HG02798 (cell line): ENCODE data around the gene HERC6.
"Not testable (repeated sequence)": the region's sequence is repeated elsewhere in the genome, so short reads cannot be mapped to it uniquely, and the experiment has no call there.

Source experiments
- ATAC-seq: cut with Tn5 transposase; IDR thresholded peaks from one replicate; pipeline ENCODE4 v1.9.1; 2021; ENCODE audit warnings: mild to moderate bottlenecking; ENCODE audit not compliant: unreplicated experiment, poor library complexity

The HERC6 gene

GRCh38 chr4:88382621-88383020, 4.0 kb downstream of the HERC6 start:
- peak; percentile 61 for ATAC-seq

DNA sequence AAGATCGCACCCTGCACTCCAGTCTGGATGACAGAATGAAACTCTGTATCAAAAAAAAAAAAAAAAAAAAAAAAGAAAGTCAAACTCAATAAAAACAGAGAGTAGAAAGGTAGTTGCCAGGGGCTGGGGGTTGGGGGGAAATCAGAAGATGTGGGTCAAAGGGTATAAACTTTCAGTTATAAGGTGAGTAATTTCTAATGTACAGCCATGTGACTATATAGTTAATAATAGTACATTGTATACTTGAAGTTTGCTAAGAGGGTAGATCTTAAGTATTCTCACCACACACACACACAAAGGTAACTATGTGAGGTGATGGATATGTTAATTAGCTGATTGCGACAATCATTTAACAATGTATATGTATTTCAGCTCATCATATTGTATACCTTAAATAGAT, 11.5 kb downstream of the HERC6 start:
- ATAC-seq: no peak

- no peak for ATAC-seq
Measured at GRCh38 chr4:88391703-88392102, 13.1 kb downstream of the HERC6 start.

DNA sequence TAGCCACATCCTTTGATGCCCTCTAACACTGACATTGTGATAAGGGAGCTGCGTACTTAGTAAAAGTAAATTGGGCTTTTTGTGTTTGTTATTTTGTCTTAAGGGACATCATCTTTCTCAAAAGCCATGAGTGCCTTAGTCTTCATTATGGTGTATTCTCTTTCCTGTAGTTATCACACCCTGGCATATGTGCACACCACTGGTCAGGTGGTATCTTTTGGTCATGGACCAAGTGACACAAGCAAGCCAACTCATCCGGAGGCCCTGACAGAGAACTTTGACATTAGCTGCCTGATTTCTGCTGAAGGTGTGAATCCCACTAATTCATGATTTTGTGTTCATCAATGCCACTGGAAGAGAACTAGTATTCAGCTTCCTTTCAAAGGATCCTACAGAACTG, 18.0 kb downstream of the HERC6 start:
- ATAC-seq: no peak

GRCh38 chr4:88398381-88398780, 19.7 kb downstream of the HERC6 start:
- no peak for ATAC-seq

DNA sequence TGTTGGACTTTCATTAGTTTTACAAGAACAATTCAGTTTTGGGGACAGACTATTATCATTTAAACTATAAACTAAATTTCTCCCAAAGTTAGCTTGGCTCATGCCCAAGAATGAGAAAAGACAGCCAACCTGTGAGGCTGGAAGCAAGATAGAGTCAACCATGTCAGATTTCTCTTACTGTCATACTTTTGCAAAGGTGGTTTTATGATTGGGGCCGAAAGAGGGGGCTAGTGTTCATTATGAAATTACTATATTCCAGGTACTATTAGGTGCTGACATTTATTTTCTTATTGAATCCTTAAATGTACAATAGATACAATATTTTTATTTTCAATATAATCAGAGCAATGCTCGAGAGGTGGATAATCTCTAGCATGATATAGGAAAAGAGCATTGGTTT, 30.6 kb downstream of the HERC6 start:
- ATAC-seq: no peak

- no peak for ATAC-seq
Measured at GRCh38 chr4:88409789-88410188, 31.1 kb downstream of the HERC6 start.

DNA sequence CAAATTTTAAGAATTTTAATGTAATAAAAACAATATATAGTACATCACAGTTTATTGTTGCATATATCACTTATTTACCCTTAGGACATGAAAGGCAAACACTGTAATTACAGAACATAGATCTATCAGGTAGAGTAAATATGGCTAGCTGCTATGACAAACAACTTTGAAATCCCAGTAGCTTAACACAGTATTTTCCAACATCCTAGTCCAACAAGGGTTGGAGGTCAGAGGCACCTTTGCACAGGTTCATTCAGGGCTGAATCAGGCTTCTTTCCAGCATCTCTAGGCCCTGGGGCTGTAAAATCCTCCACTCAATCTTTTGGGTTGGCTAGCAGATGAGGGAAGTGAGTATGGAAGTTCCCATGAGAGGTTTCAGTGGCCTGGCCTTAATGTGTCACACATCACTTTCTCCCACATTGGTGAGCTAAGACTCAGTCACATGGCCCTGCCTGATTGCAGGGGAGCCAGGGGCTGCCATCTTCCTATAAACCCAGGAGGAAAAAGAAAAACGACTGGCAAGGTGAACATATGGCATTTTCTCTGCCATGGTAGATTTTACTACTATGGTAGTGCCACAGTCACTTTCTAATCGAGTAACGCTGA, 32.9 kb downstream of the HERC6 start:
- ATAC-seq: no peak

DNA sequence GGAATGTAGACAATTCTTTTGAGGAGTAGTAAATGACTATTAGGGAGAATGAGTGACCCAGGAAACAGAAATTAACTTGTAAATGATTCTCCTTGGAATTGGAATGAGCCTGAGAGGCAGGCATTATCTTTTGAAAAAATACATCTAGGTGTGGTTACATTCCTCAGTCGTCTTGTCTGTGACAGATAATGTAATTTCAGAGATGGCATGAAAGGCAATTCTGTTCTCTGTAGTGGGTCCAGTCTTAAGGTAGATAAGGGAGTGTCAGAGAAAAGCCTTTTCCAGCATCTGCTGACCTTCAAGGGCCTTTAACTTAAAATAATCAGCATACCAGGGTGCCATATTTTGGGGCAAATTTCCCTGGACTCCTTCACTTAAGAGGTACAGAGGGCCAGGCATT, 35.1 kb downstream of the HERC6 start:
- ATAC-seq: no peak

- ATAC-seq: no peak
Measured at GRCh38 chr4:88414755-88415154, 36.1 kb downstream of the HERC6 start.

- no peak for ATAC-seq
Measured at GRCh38 chr4:88415982-88416381, 37.3 kb downstream of the HERC6 start.

- no peak for ATAC-seq
Measured at GRCh38 chr4:88418411-88418810, 39.8 kb downstream of the HERC6 start.

DNA sequence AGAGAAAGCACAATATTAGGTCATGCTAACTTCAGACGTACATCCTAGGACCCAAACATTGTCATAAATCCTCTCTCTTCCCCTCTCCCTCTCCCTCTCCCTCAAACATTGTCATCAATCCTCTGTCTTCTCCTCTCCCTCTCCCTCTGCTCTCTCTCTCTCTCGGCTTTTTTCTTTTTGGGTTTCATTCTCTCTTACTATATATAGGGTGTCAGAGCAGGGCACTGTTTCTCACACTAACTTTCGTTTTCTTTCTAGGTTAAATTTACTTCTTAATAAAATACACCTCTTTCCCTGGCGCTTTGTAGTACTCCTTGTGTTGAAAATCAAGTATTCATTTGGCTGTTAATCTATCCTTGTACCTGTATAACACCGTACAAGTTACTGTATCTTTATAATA, 41.2 kb downstream of the HERC6 start:
- ATAC-seq: peak; percentile 72

GRCh38 chr4:88420844-88421243, 42.2 kb downstream of the HERC6 start:
- no peak for ATAC-seq

DNA sequence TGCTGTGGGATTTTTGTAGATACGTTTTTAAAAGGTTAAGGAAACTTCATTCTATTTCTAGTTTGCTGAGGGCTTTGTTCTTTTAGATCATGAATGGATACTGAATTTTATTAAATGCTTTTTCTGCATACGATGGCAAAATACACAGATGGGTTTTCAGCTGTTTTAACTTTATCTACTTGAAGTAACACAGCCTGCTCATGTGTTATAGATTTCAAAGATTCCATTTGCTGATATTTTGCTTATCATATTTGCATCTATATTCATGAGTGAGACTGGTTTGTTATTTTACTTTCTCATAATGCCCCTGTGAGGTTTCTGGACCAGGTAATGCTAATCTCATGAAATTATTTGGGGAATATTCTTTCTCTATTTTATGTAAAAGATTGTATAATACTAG, 43.8 kb downstream of the HERC6 start:
- no peak for ATAC-seq

GRCh38 chr4:88429401-88429800, 50.7 kb downstream of the HERC6 start:
- ATAC-seq: no peak

DNA sequence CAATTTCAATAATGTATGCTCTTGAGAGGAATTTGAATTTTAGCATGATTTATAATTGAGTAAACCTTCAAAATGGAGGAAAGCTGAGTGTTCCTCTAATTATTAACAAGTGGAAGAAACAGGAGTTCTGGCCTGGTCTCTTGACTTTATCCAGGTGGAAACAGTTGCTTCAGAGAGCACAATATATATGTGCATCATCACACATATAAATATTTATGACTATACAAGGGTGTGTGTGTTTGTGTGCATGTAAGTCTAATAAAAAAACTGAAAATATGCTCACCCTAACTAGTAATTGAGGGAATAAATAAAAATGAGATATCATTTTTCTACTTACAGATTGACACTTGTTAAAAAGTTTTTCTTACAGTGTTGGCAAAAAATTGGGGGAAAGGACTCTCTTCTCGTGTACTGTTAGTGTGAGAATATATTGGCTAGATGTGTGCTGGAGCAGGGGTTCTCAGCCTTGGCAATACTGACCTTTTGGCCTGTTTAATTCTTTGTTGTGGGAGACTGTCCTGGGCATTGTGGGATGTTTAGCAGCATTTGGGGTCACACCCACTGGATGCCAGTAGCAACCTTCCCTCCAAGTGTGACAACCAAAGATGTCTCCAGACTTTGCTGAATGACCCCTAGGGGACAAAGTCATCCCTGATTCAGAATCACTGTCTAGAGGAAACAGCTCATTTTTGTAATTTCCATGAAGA, 57.5 kb downstream of the HERC6 start:
- no peak for ATAC-seq

- not testable (repeated sequence) for ATAC-seq
Measured at GRCh38 chr4:88437873-88438272, 59.2 kb downstream of the HERC6 start.

- no peak for ATAC-seq
Measured at GRCh38 chr4:88439161-88439760, 60.6 kb downstream of the HERC6 start.

DNA sequence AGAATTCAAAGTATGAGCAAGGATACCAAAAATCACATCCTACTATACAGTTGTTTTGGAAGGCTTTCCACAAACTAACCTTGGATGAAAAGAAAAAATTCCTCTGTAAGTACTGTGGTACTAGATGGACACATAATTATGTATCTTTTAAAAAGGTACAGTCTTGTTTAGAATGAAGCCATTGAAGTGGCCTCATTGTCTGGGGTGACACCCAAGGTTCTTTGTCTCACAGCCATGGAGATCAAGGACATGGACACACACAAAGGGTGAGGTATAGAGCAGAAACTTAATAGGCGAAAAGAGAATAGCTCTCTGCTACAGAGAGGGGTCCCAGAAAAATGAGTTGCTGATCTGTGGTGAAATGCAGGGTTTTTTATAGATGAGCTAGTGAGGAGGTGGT, 61.5 kb downstream of the HERC6 start:
- ATAC-seq: no peak

DNA sequence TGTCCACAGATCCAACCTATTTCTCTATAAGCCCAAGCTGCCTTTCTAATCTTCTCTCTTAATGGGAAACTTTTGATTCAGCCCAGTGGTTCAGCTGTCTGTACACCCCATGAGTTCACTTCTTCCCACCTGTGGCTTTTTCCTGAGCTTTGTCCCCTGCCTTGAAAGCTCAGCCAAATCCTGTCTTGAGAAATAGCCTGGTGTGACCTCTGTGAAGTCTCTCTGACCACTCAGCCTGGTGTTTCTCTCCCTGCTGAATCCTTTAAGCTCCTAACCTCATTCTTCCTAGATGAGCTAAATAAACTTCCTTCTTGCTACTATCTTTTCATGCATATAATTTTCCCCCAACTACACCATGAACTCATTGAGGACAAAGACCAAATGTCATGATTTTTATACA, 63.0 kb downstream of the HERC6 start:
- no peak for ATAC-seq

DNA sequence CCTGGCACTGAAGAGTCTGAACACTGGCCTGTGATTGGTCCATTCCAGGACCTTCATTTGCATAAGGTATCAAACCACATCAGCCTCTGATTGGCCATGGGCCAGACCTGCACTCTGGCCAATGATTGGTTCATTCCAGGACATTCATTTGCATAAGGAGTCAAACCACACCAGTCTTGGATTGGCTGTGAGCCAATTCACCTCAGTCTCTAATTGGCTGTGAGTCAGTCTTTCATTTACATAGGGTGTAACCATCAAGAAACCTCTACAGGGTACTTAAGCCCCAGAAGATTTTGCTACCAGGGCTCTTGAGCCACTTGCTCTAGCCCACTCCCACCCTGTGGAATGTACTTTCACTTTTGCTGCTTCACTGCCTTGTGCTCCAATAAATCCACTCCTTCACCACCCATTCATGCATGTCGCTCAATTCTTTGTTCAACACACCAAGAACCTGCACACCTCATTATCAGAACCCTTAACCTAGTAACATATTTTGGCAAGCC, 64.1 kb downstream of the HERC6 start:
- no peak for ATAC-seq
